Endodermal cell (in vitro differentiated cells): ENCODE results near the gene MALRD1. TPM values are rescaled to one million over a fixed set of nuclear protein-coding genes. Genes with fewer than 3 reads are reported as not detected.

ENCODE experiments used
- DNase-seq: peaks from one replicate; pipeline ENCODE4 v3.0.0-alpha.2; 2017
- H3K27ac ChIP-seq: 2 replicates; pipeline ENCODE4 v1.5.1; 2013; ENCODE audit warnings: mild to moderate bottlenecking, low read depth, low read length, moderate library complexity
- H3K27me3 ChIP-seq: 2 replicates; pipeline ENCODE4 v1.6.1; 2013; ENCODE audit warnings: mild to moderate bottlenecking, low read length, moderate library complexity; ENCODE audit not compliant: insufficient read depth, control insufficient read depth, poor library complexity, severe bottlenecking
- H3K36me3 ChIP-seq: 2 replicates; pipeline ENCODE4 v1.7.0; 2013; ENCODE audit warnings: mild to moderate bottlenecking, low read length, moderate library complexity; ENCODE audit not compliant: control insufficient read depth, insufficient read depth
- H3K4me1 ChIP-seq: one replicate; pipeline ENCODE4 v1.7.0; 2013; ENCODE audit warnings: low read length; ENCODE audit not compliant: control insufficient read depth, insufficient read depth
- H3K4me3 ChIP-seq: 2 replicates; pipeline ENCODE4 v1.5.1; 2013; ENCODE audit warnings: mild to moderate bottlenecking, low read length, moderate library complexity
- H3K9ac ChIP-seq: 2 replicates; pipeline ENCODE4 v1.6.1; 2013; ENCODE audit warnings: mild to moderate bottlenecking, low read length, moderate library complexity; ENCODE audit not compliant: poor library complexity, severe bottlenecking; ENCODE audit errors: extremely low read depth
- H3K9me3 ChIP-seq: 2 replicates; pipeline ENCODE4 v1.6.1; 2013; ENCODE audit warnings: mild to moderate bottlenecking, low read length, moderate library complexity; ENCODE audit not compliant: control insufficient read depth
- H3K27ac Mint-ChIP-seq: 2 replicates; pipeline ENCODE4 v1.8.0; 2020; ENCODE audit warnings: mixed read lengths
- H3K27me3 Mint-ChIP-seq: 2 replicates; pipeline ENCODE4 v1.8.0; 2021; ENCODE audit warnings: mild to moderate bottlenecking, mixed read lengths; ENCODE audit not compliant: insufficient read depth
- H3K36me3 Mint-ChIP-seq: 2 replicates; pipeline ENCODE4 v1.8.0; 2020; ENCODE audit warnings: low read depth, mixed read lengths
- H3K4me1 Mint-ChIP-seq: 2 replicates; pipeline ENCODE4 v1.8.0; 2020; ENCODE audit warnings: mixed read lengths
- H3K4me3 Mint-ChIP-seq: 2 replicates; pipeline ENCODE4 v1.8.0; 2020; ENCODE audit warnings: mild to moderate bottlenecking, moderate library complexity, mixed read lengths
- H3K9me3 Mint-ChIP-seq: 2 replicates; pipeline ENCODE4 v1.8.0; 2020; ENCODE audit warnings: mild to moderate bottlenecking, mixed read lengths
- CTCF ChIP-seq: fragments of 200-600 bp; sonication (generic); conservative IDR thresholded peaks from 2 replicates; pipeline ENCODE4 v1.5.0; 2021; ENCODE audit warnings: antibody characterized with exemption, mild to moderate bottlenecking
- WGBS, 2 experiments: methylation state at CpG; one replicate each; pipeline versions ENCODE4 v1.1.5 to v1.1.7; 2013; ENCODE audit warnings: missing lambda C conversion rate in 2 of 2, mixed read lengths in 1 of 2; ENCODE audit not compliant: insufficient coverage in 1 of 2, insufficient read length in 1 of 2; 5-methylcytosine and 5-hydroxymethylcytosine counted together
- total RNA-seq, 2 donors: library from RNA; stranded (reverse); fragmentation: NEBNext Ultra II Directional in 1 of 2; extraction: Animal tissue kit (Norgen Biotek cat#: 25700) in 1 of 2; gene quantifications; 2 replicates in 1 of 2; 3 replicates in 1 of 2; pipeline ENCODE4 v1.2.1, GENCODE V29; 2021

MALRD1 gene
- total RNA-seq, 2 donors from 2014 or later: 0.64 to 1.5 TPM

- Mint-ChIP-seq H3K27ac (no peak overlapping the region), H3K4me1 (peaks cover 3% of the 10 kb centered on the region), H3K27me3 (no peaks in the 10 kb centered on the region), H3K36me3 (no peaks in the 10 kb centered on the region), H3K9me3 (peaks cover 3% of the 10 kb centered on the region), H3K4me3 (no peak overlapping the region)
- Histone ChIP-seq H3K9ac (no peak overlapping the region), H3K36me3 (no peaks in the 10 kb centered on the region), H3K27ac (no peak overlapping the region), H3K27me3 (no peaks in the 10 kb centered on the region), H3K4me1 (peaks cover 4% of the 10 kb centered on the region), H3K9me3 (peaks cover 5% of the 10 kb centered on the region), H3K4me3 (no peak overlapping the region)
- 85 to 100% methylated on average over 2 to 3 of the region's 3 CpGs for WGBS, 2 experiments
- no peak for TF ChIP-seq CTCF
- DNase-seq: no peak
These were observed 670.7 kb downstream of the MALRD1 start for GRCh38 chr10:19719284-19719683.

GRCh38 chr10:19724287-19724686 is 675.7 kb downstream of the MALRD1 start:
- 67 to 93% methylated on average over 1 of the region's 1 CpG for WGBS, 2 experiments
- no peaks in the 10 kb centered on the region for H3K4me1 Mint-ChIP-seq
- no peaks in the 10 kb centered on the region for H3K36me3 ChIP-seq
- H3K9ac ChIP-seq: no peak overlapping the region
- H3K36me3 Mint-ChIP-seq: no peaks in the 10 kb centered on the region
- H3K9me3 Mint-ChIP-seq: peaks cover 8% of the 10 kb centered on the region
- H3K4me3 Mint-ChIP-seq: no peak overlapping the region
- H3K27me3 ChIP-seq: no peaks in the 10 kb centered on the region
- no peak overlapping the region for H3K4me3 ChIP-seq
- H3K27ac ChIP-seq: no peak overlapping the region
- no peak for DNase-seq
- no peaks in the 10 kb centered on the region for H3K4me1 ChIP-seq
- TF ChIP-seq CTCF: no peak
- H3K27me3 Mint-ChIP-seq: no peaks in the 10 kb centered on the region
- H3K9me3 ChIP-seq: no peaks in the 10 kb centered on the region
- H3K27ac Mint-ChIP-seq: no peak overlapping the region

- DNase-seq: no peak
- Histone ChIP-seq H3K27me3 (no peaks in the 10 kb centered on the region), H3K36me3 (no peaks in the 10 kb centered on the region), H3K4me3 (no peak overlapping the region), H3K9ac (no peak overlapping the region), H3K27ac (no peak overlapping the region), H3K9me3 (no peaks in the 10 kb centered on the region), H3K4me1 (no peaks in the 10 kb centered on the region)
- Mint-ChIP-seq H3K4me3 (no peak overlapping the region), H3K9me3 (peaks cover 8% of the 10 kb centered on the region), H3K36me3 (no peaks in the 10 kb centered on the region), H3K27me3 (no peaks in the 10 kb centered on the region), H3K4me1 (no peaks in the 10 kb centered on the region), H3K27ac (no peak overlapping the region)
- TF ChIP-seq CTCF: no peak
- 84 to 91% methylated on average over 2 of the region's 2 CpGs for WGBS, 2 experiments
These were observed 679.8 kb downstream of the MALRD1 start for GRCh38 chr10:19728376-19728775.
